GM20431 (cell line): Measurements from ENCODE around the gene CAMTA1.
"Not testable (repeated sequence)": the region's sequence is repeated elsewhere in the genome, so short reads cannot be mapped to it uniquely, and the experiment has no call there.

Experiments used
- in situ Hi-C: fragments of 300-500 bp; cut with MseI, MboI; formaldehyde crosslinking; loops from one replicate; pipeline ENCODE4 v1.15.0; 2020; ENCODE audit warnings: low sequenced_read_pairs; ENCODE audit not compliant: unreplicated experiment

CAMTA1 gene

DNA sequence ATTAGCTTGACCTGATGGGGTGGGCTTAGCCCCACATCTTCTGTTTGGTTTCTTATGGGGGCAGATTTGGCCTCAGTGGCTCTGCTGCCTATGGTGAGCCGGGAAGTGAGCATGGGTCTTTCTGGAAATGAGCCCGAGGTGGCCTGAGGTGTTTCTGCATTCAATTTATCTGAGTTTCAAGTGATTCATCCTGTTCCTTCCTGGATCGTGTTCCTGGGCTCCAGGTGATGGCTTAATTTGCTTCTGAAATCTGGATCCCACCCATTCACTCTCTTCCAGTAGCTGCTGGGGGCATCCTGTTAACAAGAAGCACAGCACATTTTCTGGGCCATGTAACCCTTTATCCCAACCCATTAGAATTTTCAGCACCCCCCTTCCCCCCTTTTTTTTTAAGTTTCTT is 324.6 kb downstream of the CAMTA1 start:
- in situ Hi-C loops, result no loop called here

DNA sequence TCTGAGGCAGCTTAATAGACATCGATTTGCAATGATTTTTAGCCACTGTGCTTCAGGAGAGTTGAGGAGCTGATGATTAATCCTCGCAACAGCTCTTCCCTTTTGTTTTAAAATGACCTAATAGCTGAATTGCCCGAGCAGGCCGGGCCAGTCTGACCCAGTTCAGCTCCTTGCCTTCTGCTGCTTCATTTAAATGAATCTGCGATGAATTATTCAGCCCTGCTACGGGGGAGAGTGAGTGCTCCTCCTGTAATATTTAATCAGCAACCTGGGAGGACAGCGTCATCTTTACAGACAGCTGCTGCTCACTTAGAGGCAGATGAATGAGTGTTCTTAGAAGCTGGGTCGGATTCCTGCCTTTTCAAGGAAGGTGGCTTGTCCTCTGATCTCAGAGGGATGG is 325.1 kb downstream of the CAMTA1 start:
- in situ Hi-C loops, result no loop called here

GRCh38 chr1:7111853-7112252 is 326.6 kb downstream of the CAMTA1 start:
- in situ Hi-C loops, result no loop called here

- in situ Hi-C loops, result no loop called here
Measured at GRCh38 chr1:7113136-7113535, 327.9 kb downstream of the CAMTA1 start.

GRCh38 chr1:7113822-7114221 is 328.6 kb downstream of the CAMTA1 start:
- in situ Hi-C loops, result no loop called here

DNA sequence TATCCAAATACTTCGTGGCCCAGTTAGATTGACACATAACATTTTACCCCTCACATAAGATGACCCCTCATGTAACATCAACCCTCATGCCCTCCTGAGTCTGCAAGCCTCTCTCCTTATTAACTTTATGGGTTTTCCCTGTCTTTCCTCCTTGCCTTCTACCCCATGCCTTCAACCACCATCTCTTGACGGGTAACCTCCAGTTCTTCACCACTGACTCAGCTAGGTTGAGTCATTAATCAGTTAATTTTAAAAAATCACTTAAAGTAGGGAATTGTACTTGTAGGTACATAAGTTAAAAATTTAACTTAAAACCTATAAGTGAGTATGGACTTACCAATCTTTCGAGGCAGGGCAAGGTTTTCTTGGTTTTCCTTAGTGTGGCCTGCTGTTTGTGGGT is 330.7 kb downstream of the CAMTA1 start:
- in situ Hi-C loops, result no loop called here

GRCh38 chr1:7117399-7118281 is 332.4 kb downstream of the CAMTA1 start:
- in situ Hi-C loops, result no loop called here

DNA sequence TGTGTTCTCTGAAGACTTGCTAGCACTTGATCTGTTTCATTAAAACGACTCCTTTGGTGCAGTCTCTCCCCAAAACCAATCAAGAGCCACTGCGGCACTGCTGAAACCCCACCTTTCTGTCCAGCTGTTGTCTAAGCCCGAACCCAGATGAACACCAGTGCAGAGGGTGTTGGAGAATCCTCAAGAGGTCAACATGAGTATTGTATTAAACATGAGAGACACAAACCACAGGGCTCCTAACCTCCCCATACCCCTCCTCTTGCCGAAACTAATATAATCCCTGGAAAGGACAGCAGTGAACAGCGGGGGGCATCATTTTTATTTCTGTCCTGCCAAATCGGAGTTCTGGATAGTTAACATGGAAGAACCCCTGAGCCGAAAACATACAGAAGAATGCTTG is 333.9 kb downstream of the CAMTA1 start:
- in situ Hi-C loops, result no loop called here

DNA sequence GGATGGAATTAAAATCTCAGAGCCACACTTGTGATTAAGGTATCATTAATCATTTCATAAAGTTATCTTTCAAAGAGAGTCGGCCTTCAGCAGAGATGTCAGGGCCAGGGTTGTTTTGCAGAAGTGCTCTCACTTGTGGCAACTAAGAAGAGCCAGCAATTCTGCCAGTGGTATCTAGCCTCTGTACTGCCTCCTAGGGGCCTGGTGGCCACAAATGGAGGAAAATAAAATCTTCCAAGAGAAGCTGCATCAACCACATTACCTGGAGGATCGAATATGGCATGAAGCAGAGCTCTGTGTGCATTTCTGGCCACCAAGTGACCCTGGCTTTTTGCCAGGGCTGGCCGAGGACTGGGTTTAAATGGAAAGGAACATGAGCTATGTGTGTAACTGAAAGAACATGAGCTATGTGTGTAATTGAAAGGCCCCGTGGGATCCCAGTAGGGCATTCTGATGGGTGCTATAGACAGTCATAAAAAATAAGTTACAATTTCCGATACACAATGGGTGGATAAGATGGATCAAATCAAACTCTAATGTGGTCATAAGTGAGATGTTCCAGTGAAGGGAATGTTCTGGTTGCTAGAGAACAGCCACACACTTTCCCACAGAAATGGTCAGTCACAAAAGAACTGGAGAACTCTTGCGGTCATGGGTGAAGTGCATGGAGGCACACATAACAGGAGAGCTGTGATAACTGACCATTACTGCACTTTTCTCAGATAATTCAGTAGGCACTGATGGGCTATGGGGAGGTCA is 335.8 kb downstream of the CAMTA1 start:
- in situ Hi-C loops, result no loop called here

- in situ Hi-C loops, result no loop called here
Measured at GRCh38 chr1:7121622-7121988, 336.4 kb downstream of the CAMTA1 start.

DNA sequence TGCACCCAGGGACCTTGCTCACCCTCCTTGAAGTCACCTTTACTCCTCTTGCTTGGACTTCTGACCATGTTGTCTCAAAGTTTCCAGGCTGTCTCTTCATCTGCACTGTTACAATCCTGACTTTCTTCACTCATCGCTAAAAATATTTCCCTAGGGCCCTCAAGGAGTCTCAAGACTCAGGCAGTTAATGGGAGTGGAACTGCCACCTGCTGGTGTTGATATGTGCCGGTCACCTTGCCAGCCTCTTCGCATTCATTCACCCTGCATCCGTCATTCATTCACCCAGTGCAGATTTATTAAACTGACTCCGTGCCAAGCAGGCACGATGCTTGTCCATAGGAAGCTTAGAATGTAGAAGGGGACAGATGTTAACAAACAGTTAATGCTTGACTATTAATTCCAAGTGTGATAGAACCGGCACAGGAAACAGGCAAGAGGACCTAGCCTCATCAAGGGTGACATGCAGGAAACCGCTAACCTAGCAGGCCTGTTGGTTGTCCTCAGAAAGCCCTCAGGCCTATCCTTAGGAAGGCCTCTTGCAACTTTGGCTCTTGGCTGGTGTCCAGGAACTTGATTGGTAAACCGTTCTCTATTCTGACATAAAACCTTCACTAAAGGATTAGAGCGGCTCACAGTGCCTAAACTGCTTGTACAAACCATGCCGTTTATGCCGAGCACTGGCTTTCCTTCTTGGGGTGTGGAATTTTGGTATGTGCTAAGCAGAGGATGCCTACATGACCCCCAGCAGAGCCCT is 342.2 kb downstream of the CAMTA1 start:
- in situ Hi-C loops, result no loop called here

DNA sequence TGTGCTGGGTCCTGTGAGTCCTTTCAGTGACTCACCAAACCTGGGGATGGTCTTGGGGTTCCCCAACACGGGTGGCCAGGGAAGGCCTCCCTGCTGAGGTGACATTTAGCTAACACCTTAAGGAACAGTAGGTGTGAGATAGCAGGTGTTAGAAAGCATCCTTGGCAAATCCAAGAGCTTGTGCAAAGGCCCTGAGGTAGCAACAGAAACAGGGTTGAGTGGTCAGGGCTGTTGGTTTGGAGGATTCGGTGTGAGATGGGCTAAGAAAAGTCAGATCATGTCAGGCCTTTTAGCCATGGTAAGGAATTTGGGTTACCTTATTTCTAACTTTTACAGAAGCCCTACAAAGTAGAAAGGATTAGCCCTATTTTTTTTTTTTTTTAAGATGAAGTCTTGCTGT is 343.0 kb downstream of the CAMTA1 start:
- in situ Hi-C loops, result no loop called here

- in situ Hi-C loops, result no loop called here
Measured at GRCh38 chr1:7130127-7130526, 344.9 kb downstream of the CAMTA1 start.

DNA sequence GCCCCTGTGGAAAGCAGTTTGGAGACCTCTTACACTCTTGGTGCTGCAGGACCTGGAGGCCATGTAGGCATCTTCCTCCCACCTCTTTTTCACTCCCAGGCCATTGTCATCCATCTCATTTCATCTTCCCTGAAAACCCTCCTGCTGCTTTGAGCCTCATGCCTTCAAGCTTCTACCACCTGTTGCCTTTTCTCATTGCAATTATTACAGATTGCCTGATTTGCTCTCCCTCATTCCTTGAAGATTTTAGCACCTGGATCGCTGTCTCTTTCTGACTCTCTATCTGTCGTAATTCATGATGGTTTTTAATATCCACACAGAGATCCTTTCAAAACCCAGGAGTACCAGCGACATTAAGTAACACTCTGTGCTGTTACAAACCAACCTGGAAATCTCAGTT is 350.2 kb downstream of the CAMTA1 start:
- in situ Hi-C loops, result no loop called here

DNA sequence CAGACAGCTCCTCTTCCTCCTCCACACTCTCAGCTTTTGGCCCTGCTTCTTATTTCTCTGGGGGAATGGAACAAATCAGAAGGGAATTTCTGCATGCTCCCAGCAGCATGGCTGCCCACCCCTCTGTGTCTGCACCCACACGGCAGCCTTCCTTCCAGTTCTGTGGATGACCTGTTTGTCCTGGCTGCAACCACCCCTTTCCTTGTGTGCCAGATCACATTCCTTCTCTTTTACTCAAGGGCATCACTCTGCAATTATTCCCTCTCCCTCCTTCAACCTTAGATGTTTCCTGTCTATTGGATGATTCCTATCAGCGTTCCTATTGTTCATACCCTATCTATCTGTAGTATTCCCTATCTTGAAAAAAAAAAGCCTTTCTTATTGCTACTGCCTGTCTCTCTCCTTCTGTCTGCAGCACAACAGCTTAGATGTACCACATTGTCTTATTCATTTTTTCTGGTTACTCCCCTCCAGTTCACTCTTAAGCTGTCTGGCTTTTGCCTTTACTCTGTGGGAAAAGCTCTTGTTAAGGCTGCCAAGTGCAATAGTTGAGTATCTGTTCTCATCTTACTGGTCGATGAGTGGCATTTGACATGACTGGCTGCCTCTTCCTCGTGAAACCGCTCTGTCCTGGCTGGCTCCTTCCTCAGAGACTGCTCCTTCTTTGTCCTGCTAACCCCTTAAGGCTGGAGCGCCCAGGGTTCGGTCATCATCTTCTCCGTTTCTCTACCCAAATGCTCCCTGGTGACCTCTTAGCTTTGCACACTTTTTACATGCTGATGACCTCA is 351.1 kb downstream of the CAMTA1 start:
- in situ Hi-C loops, result no loop called here

- in situ Hi-C loops, result no loop called here
Measured at GRCh38 chr1:7140251-7140650, 355.0 kb downstream of the CAMTA1 start.

- in situ Hi-C loops, result no loop called here
Measured at GRCh38 chr1:7145947-7146346, 360.7 kb downstream of the CAMTA1 start.

DNA sequence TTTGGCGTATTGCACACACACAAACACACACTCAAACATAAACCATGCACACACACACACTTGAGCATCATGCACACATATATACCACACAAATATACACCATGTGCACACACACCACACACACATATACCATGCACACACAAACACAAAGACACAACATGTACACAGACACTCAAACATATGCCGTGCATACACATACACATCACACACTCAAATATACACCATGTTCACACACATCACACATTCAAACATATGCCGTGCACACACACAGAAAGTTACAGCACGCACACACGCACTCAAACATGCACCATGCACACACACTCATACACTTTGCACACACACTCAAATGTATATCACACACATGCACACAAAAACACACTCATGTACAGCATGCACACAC is 361.5 kb downstream of the CAMTA1 start:
- in situ Hi-C loops, result no loop called here

GRCh38 chr1:7147581-7148282 is 362.5 kb downstream of the CAMTA1 start:
- in situ Hi-C loops, result not testable (repeated sequence)
